GM23338 (cell line): Measurements from ENCODE around the gene CELA3A. TPM values are rescaled to one million over a fixed set of nuclear protein-coding genes. Genes with fewer than 3 reads are reported as not detected.
"Not testable (repeated sequence)": the region's sequence is repeated elsewhere in the genome, so short reads cannot be mapped to it uniquely, and the experiment has no call there.

Source experiments
- ATAC-seq: fragments of 200-7000 bp; cut with Tn5 transposase; 3 replicates; pipeline ENCODE4 v1.9.1; 2020
- DNase-seq: peaks from one replicate; pipeline ENCODE4 v3.0.0-alpha.2; 2015; ENCODE audit warnings: low spot score
- H2AFZ ChIP-seq: fragments of 200-600 bp; sonication (generic); 2 replicates; pipeline ENCODE4 v1.8.0; 2016; ENCODE audit warnings: antibody characterized with exemption, mild to moderate bottlenecking, moderate library complexity
- H3F3A ChIP-seq: fragments of 200-600 bp; sonication (generic); replicated peaks from 2 replicates; pipeline ENCODE4 v1.8.0; 2017; ENCODE audit warnings: antibody characterized with exemption, mixed run types, low read depth
- H3K27ac ChIP-seq: fragments of 200-600 bp; sonication (generic); 2 replicates; pipeline ENCODE4 v1.6.1; 2016; ENCODE audit warnings: low read depth
- H3K27me3 ChIP-seq: fragments of 200-600 bp; sonication (generic); 2 replicates; pipeline ENCODE4 v1.8.0; 2016; ENCODE audit warnings: mild to moderate bottlenecking, mixed run types, moderate library complexity; ENCODE audit not compliant: insufficient read depth
- H3K36me3 ChIP-seq: fragments of 200-600 bp; sonication (generic); 2 replicates; pipeline ENCODE4 v1.8.0; 2016; ENCODE audit warnings: mild to moderate bottlenecking; ENCODE audit not compliant: insufficient read depth
- H3K4me1 ChIP-seq: fragments of 200-600 bp; sonication (generic); 2 replicates; pipeline ENCODE4 v1.8.0; 2016; ENCODE audit warnings: mild to moderate bottlenecking, moderate library complexity; ENCODE audit not compliant: insufficient read depth
- H3K4me2 ChIP-seq: fragments of 200-600 bp; sonication (generic); 2 replicates; pipeline ENCODE4 v1.7.1; 2017; ENCODE audit warnings: mixed run types
- H3K4me3 ChIP-seq: fragments of 200-600 bp; sonication (generic); 2 replicates; pipeline ENCODE4 v1.6.1; 2016; ENCODE audit warnings: mixed run types
- H3K79me2 ChIP-seq: fragments of 200-600 bp; sonication (generic); replicated peaks from 2 replicates; pipeline ENCODE4 v1.8.0; 2017; ENCODE audit warnings: mild to moderate bottlenecking; ENCODE audit not compliant: insufficient read depth
- H3K9me2 ChIP-seq: fragments of 200-600 bp; sonication (generic); 2 replicates; pipeline ENCODE4 v1.8.0; 2017; ENCODE audit not compliant: insufficient read depth
- H4K20me1 ChIP-seq: fragments of 200-600 bp; sonication (generic); replicated peaks from 2 replicates; pipeline ENCODE4 v1.8.0; 2017; ENCODE audit warnings: mild to moderate bottlenecking; ENCODE audit not compliant: insufficient read depth
- H3K27ac Mint-ChIP-seq: 2 replicates; pipeline ENCODE4 v1.8.0; 2020; ENCODE audit warnings: inconsistent platforms, mild to moderate bottlenecking, moderate library complexity, mixed read lengths
- H3K27me3 Mint-ChIP-seq: 3 replicates; pipeline ENCODE4 v1.8.0; 2022; ENCODE audit warnings: low read depth, mild to moderate bottlenecking, moderate library complexity, mixed read lengths, inconsistent platforms; ENCODE audit not compliant: insufficient read depth, poor library complexity
- H3K36me3 Mint-ChIP-seq: 3 replicates; pipeline ENCODE4 v1.8.0; 2021; ENCODE audit warnings: low read depth, mild to moderate bottlenecking, inconsistent platforms, moderate library complexity, mixed read lengths
- H3K4me1 Mint-ChIP-seq: 3 replicates; pipeline ENCODE4 v1.8.0; 2020; ENCODE audit warnings: mild to moderate bottlenecking, inconsistent platforms, mixed read lengths
- H3K4me3 Mint-ChIP-seq: 3 replicates; pipeline ENCODE4 v1.8.0; 2021; ENCODE audit warnings: moderate library complexity, mild to moderate bottlenecking, inconsistent platforms, mixed read lengths
- H3K9me3 Mint-ChIP-seq: 3 replicates; pipeline ENCODE4 v1.8.0; 2020; ENCODE audit warnings: moderate library complexity, mild to moderate bottlenecking, inconsistent platforms, mixed read lengths
- CTCF ChIP-seq, 2 experiments: fragments of 200-600 bp in 1 of 2; sonication (generic) in 1 of 2; conservative IDR thresholded peaks; 2 replicates each; pipeline versions ENCODE4 v1.5.1 to v1.6.1; 2016 to 2017; ENCODE audit warnings: antibody characterized with exemption in 2 of 2, low read depth in 2 of 2, mild to moderate bottlenecking in 2 of 2, moderate library complexity in 1 of 2
- polyA plus RNA-seq: library from polyadenylated mRNA; unstranded; fragments of >200 nt; fragmentation: Nextera tagmentation; extraction: Ambion mirVana; gene quantifications from 2 replicates; pipeline ENCODE4 v1.2.1, GENCODE V29; 2016
- total RNA-seq: library from RNA; depleted of rRNA; stranded (reverse); fragments of >200 nt; shearing (Covaris generic); gene quantifications from 2 replicates; pipeline ENCODE4 v1.2.3, GENCODE V29; 2014

The CELA3A gene
- total and polyA plus RNA-seq, 2 experiments from 2014 or later = not detected

GRCh38 chr1:21982122-21982521 lies 19.3 kb upstream of the CELA3A start:
- H3K4me3 Mint-ChIP-seq, H3K9me2 ChIP-seq, H3K4me2 ChIP-seq, H3K27ac ChIP-seq, H3K27me3 Mint-ChIP-seq, H3K9me3 Mint-ChIP-seq, H3K27ac Mint-ChIP-seq, H4K20me1 ChIP-seq, H3K27me3 ChIP-seq, H3K4me1 ChIP-seq, H2AFZ ChIP-seq, H3K79me2 ChIP-seq, H3F3A ChIP-seq, H3K4me1 Mint-ChIP-seq, H3K4me3 ChIP-seq, H3K36me3 Mint-ChIP-seq, H3K36me3 ChIP-seq: not testable (repeated sequence)
- peak; percentile 44; the same call in 2 of the 3 replicates for ATAC-seq
- peak; percentile 15 to 43; a peak in 3 of 4 replicates for TF ChIP-seq CTCF (conservative IDR thresholded peaks at IDR 0.05; ENCODE audit: low read depth in 2 of 2)
- peak; percentile 21 for DNase-seq

GRCh38 chr1:21983539-21983938 lies 17.9 kb upstream of the CELA3A start:
- not testable (repeated sequence) for H3K4me3 ChIP-seq, H4K20me1 ChIP-seq, H3K27ac ChIP-seq, ATAC-seq, DNase-seq, H3K4me1 Mint-ChIP-seq, H3F3A ChIP-seq, H3K27ac Mint-ChIP-seq, H3K4me2 ChIP-seq, H3K36me3 Mint-ChIP-seq, H3K4me1 ChIP-seq, H3K4me3 Mint-ChIP-seq, H3K9me3 Mint-ChIP-seq, H3K27me3 ChIP-seq, H2AFZ ChIP-seq, H3K79me2 ChIP-seq, H3K27me3 Mint-ChIP-seq, H3K9me2 ChIP-seq, H3K36me3 ChIP-seq

- H3K27ac Mint-ChIP-seq, H3K9me3 Mint-ChIP-seq, H3K79me2 ChIP-seq, H3F3A ChIP-seq, H3K4me3 Mint-ChIP-seq, H3K4me3 ChIP-seq, H2AFZ ChIP-seq, H3K27ac ChIP-seq, DNase-seq, ATAC-seq, H3K27me3 Mint-ChIP-seq, H3K4me2 ChIP-seq, H3K36me3 Mint-ChIP-seq, H3K36me3 ChIP-seq, H3K9me2 ChIP-seq, H4K20me1 ChIP-seq, H3K4me1 ChIP-seq, H3K27me3 ChIP-seq, H3K4me1 Mint-ChIP-seq: not testable (repeated sequence)
Observed at GRCh38 chr1:21985893-21986292, 15.6 kb upstream of the CELA3A start.

- not testable (repeated sequence) for H3K36me3 Mint-ChIP-seq, H3K27ac Mint-ChIP-seq, H3K4me1 ChIP-seq, H3K9me3 Mint-ChIP-seq, ATAC-seq, H4K20me1 ChIP-seq, DNase-seq, H3K27me3 ChIP-seq, H3K4me3 Mint-ChIP-seq, H3K79me2 ChIP-seq, H2AFZ ChIP-seq, H3K27ac ChIP-seq, H3K4me3 ChIP-seq, H3F3A ChIP-seq, H3K36me3 ChIP-seq, H3K27me3 Mint-ChIP-seq, H3K4me1 Mint-ChIP-seq, H3K4me2 ChIP-seq, H3K9me2 ChIP-seq
Observed at GRCh38 chr1:21986386-21986785, 15.1 kb upstream of the CELA3A start.

- H3K4me3 Mint-ChIP-seq, H3K36me3 ChIP-seq: not testable (repeated sequence)
Observed at GRCh38 chr1:21989672-21990393, 11.6 kb upstream of the CELA3A start.

GRCh38 chr1:21992186-21992585 lies 9.3 kb upstream of the CELA3A start:
- not testable (repeated sequence) for H3K79me2 ChIP-seq, H3K9me2 ChIP-seq, DNase-seq, H3K4me3 Mint-ChIP-seq, H3K27me3 Mint-ChIP-seq, H3K4me1 Mint-ChIP-seq, H4K20me1 ChIP-seq, H3K27ac Mint-ChIP-seq, ATAC-seq, H3K4me1 ChIP-seq, H3K4me3 ChIP-seq, H2AFZ ChIP-seq, H3K4me2 ChIP-seq, H3K27ac ChIP-seq, H3K9me3 Mint-ChIP-seq, H3K36me3 Mint-ChIP-seq, H3F3A ChIP-seq, H3K27me3 ChIP-seq, H3K36me3 ChIP-seq

More at GRCh38 chr1:21989672-21990393, 11.6 kb upstream of the CELA3A start:
- not testable (repeated sequence) for H3F3A ChIP-seq, H3K27me3 Mint-ChIP-seq, H3K9me3 Mint-ChIP-seq, H3K36me3 Mint-ChIP-seq, H3K27ac Mint-ChIP-seq, H3K4me1 ChIP-seq, H3K27me3 ChIP-seq, H3K9me2 ChIP-seq, H3K4me3 ChIP-seq, H3K4me1 Mint-ChIP-seq, ATAC-seq, H3K79me2 ChIP-seq, DNase-seq, H3K4me2 ChIP-seq, H3K27ac ChIP-seq, H2AFZ ChIP-seq, H4K20me1 ChIP-seq
